Gastroesophageal sphincter (tissue), 3 donors: ENCODE measurements around the gene CTXN3.

Experiments
- CTCF ChIP-seq, 4 experiments: fragments of 200-600 bp in 2 of 4; fragments of 450-650 bp in 2 of 4; sonication (generic) in 1 of 4; IDR thresholded peaks; one replicate each; pipeline ENCODE4 v1.5.1; 2017 to 2019; ENCODE audit warnings: antibody characterized with exemption in 4 of 4, mild to moderate bottlenecking in 2 of 4, moderate library complexity in 2 of 4
- EP300 ChIP-seq: sonication (generic); formaldehyde crosslinking; IDR thresholded peaks from one replicate; pipeline ENCODE4 v1.6.1; 2017; ENCODE audit warnings: antibody characterized with exemption, mild to moderate bottlenecking
- POLR2A ChIP-seq, 2 donors: fragments of 450-650 bp; IDR thresholded peaks; one replicate each; pipeline ENCODE4 v1.6.1; 2017; ENCODE audit warnings: antibody characterized with exemption in 2 of 2, mild to moderate bottlenecking in 2 of 2, moderate library complexity in 1 of 2
- POLR2AphosphoS5 ChIP-seq: sonication (generic); formaldehyde crosslinking; IDR thresholded peaks from one replicate; pipeline ENCODE4 v1.6.1; 2017; ENCODE audit warnings: antibody characterized with exemption

- TF ChIP-seq EP300 (no peak), CTCF (IDR thresholded peaks at IDR 0.05) (no peak), POLR2AphosphoS5 (no peak), POLR2A (IDR thresholded peaks at IDR 0.05) (no peak)
Measured at GRCh38 chr5:127643607-127644006, 5.3 kb upstream of the CTXN3 start.
